ENCODE data around the gene DACH1.
A peak's percentile ranks its signal among the peaks of the same experiment; 100 is the strongest.

The DACH1 gene

DNA sequence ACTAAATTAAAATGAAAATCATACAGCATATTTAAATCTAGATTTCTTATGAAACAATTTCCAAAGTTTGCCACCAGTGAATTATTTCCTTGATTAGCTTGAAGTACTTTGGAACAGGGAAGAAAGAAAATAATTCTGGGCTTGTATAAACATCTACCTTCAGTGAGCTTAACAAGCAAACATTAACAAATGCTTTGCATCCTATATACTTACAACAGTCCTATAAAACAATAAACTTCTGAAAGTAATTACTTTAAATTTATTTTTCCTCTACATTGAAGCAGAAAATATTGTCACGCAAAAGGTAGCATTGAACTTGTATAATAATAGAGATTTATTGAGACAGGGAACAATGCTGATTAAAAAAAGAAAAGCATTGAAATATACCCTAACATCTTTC is 164.8 kb downstream of the DACH1 start:
- DNase-seq (ENCODE audit: low read depth), result no peak

GRCh38 chr13:71701741-71702140 is 165.3 kb downstream of the DACH1 start:
- DNase-seq (ENCODE audit: low read depth), result no peak

GRCh38 chr13:71699342-71699741 is 167.7 kb downstream of the DACH1 start:
- no peak for DNase-seq (ENCODE audit: low read depth)

DNA sequence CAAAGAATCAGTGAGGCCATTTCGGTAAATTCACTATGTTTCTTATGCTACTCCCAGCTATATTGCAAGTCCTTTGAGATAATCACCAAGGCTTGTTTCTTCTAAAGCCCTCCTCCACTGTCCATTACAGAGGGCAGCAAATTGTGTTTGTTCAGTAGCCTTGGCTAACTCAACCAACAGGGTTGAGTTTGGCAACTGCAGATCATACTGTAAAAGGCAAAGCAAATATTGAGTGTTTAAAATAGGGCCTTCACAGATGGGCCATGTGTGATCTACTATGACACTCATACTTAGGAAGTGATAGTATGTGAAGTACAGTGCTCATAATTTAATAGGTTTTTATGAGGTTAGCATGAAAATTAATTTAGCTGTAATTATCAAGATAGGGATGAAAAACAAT is 171.3 kb downstream of the DACH1 start:
- no peak for DNase-seq (ENCODE audit: low read depth)

DNA sequence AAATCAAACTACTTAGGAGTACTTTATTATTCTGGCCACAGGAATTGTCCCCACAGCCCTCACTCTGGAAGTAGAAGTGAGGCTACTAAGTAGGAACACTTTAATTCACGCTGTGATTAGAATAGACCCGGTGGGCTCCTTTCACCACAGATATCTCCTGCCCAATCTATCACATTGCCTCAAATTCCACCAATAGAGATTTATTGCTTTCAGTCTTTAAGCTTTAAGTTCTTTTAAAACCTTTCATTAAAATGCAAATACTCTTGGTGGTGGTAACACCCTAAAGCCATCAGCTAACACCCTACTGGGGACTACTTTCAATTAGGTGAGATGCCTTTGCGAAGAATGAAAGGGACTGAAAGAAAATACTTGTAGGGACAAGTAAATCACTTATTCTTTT is 181.9 kb downstream of the DACH1 start:
- no peak for DNase-seq (ENCODE audit: low read depth)

DNA sequence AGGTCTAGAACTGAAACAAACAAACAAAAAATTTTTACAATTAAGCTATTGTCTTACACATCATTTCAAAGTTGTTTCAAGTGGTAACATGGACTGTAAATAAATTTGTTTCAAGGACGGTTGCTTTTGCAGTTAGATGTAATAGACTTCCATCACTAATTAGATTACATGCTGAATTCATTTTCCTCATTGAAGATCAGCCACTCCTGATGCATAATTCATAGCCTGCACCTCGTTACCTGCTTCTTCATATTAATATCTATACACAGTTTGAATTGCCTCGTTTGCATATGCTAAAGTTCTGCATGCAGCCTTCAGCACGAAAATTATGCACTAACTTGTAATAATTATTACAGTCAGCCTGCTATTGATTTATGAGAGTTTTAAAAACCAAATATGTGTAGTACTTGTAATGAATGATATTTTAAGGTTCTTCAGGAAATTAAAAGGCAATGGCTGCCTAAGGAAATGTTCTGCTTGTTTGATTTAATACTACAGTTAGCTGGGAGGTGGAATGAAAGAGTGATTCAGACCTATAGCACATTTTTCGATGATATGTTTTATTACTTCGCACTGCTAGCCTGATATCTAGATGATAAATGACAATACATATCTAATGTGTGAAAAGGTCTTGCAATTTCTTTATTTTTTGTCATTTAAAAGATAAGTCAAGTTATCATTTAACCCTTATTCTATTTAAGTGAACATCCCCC is 184.9 kb downstream of the DACH1 start:
- DNase-seq (ENCODE audit: low read depth), result no peak

DNA sequence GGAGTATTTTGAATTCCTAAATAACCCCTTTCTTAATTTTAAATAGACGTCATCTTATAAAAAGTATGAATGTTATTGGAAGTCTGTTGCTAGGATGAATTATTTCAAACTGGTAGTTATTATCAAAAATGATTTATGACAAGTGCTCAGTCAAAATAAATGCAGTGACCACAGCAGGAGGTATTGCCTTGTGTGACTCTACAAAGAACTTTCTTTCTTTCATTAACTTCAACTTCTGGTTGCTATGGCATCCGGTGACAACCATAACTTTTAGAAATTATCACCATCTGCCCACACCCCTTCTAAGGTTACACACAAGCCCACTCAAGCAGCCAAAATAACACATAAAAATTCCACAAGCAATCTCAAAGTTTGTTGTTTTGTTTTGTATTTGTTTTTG is 189.9 kb downstream of the DACH1 start:
- no peak for DNase-seq (ENCODE audit: low read depth)

DNA sequence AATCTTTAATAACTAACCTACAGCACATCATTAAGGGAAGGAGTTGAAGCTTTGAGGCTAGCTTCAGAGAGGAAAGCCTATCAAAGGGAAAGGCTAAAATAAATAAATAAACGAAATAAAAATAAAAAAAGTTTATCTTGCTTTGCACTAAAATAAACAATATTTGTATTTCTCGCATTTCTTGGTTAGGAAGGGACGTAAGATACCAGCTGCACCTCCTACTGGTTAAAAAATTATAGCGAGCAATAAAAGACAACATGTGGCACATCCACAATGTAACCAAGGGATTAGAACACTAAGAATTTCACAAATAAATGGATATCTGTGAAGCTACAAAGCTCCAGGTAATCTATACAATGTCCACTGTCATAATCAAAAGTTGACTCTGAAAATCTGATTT is 194.5 kb downstream of the DACH1 start:
- peak; percentile 36 for DNase-seq (ENCODE audit: low read depth)

- no peak for DNase-seq (ENCODE audit: low read depth)
Observed at GRCh38 chr13:71663431-71663830, 203.6 kb downstream of the DACH1 start.

- DNase-seq (ENCODE audit: low read depth), result peak; percentile 86
Observed at GRCh38 chr13:71661921-71662320, 205.1 kb downstream of the DACH1 start.

GRCh38 chr13:71659404-71659803 is 207.6 kb downstream of the DACH1 start:
- peak; percentile 6 for DNase-seq (ENCODE audit: low read depth)

- no peak for DNase-seq (ENCODE audit: low read depth)
Observed at GRCh38 chr13:71645467-71645866, 221.5 kb downstream of the DACH1 start.

- DNase-seq (ENCODE audit: low read depth), result no peak
Observed at GRCh38 chr13:71644579-71644978, 222.4 kb downstream of the DACH1 start.

GRCh38 chr13:71643448-71643860 is 223.6 kb downstream of the DACH1 start:
- DNase-seq (ENCODE audit: low read depth), result no peak

DNA sequence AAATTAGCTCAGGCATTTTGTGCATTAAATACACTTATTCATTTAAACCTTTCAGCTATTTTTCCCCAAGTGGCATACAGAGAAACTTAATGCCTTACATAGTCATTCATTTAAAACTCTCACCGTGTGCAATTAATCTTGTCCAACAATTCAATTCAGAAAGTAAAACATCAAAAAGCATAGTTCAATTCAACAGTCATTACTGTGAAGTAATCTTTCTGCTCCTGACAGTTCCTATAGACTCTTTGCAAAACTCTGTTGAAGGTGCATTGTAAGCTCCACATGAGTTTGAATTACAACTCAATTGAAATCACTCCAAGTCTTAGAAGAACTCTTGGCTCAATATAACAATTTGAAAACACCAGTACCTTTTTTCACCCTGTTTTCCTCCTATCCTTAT is 228.3 kb downstream of the DACH1 start:
- no peak for DNase-seq (ENCODE audit: low read depth)

DNA sequence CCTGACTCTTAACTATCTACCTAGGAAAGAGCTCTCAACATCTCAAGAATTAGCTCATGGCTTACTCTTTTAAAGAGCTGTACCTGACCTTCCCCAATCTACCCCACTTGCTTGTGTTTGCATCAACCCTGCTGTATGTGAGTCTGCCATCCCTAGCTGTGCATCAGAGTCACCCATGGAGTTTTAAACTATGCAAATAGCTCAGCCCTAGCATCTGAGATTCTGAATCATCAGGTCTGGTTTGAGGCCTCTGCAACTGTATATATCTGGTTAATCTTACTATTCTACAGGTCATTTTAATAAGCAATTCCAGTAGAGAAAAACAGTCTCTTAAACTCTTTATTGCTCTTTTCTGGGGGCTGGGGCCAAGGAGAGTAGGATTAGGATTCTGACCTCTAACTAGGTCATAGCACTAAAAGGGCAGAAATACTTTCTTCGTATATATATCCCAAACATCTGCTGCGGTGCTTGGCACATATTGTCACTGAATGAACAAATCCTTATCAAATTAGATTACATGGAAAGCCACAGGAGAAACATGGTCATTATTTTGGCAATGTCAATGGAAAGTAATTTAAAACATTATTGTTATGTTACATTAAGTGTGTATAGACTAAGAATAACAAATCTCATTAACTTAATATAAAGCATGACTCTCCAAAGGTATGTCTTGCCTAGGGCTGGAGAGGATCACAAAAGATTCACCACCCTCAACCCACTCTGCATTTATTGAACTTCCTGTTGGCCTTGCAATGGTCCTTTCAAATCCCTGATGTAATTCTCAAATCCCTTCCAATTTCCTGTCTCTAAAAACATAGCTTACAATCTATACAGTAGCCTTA is 232.2 kb downstream of the DACH1 start:
- peak; percentile 57 for DNase-seq (ENCODE audit: low read depth)

DNA sequence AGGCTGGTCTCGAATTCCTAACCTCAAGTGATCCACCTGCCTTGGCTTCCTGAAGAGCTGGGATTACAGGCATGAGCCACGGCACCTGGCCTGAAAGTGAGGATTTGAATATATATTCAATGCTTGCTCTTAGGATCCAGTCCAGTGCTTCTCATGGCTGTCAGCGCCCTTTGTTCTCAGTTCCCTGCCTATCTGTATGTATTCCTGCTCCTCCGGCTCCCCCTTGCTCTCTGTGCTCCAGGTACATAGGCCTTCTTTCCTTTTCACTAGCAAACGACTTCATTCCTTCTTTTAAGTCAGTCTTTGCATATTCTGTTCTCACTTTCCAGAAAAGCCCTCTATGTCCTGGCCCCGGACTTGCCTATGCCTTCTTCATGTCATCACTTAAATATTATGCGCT is 232.8 kb downstream of the DACH1 start:
- no peak for DNase-seq (ENCODE audit: low read depth)

- DNase-seq (ENCODE audit: low read depth), result no peak
Observed at GRCh38 chr13:71632721-71633120, 234.3 kb downstream of the DACH1 start.

GRCh38 chr13:71632206-71632605 is 234.8 kb downstream of the DACH1 start:
- DNase-seq (ENCODE audit: low read depth), result no peak

DNA sequence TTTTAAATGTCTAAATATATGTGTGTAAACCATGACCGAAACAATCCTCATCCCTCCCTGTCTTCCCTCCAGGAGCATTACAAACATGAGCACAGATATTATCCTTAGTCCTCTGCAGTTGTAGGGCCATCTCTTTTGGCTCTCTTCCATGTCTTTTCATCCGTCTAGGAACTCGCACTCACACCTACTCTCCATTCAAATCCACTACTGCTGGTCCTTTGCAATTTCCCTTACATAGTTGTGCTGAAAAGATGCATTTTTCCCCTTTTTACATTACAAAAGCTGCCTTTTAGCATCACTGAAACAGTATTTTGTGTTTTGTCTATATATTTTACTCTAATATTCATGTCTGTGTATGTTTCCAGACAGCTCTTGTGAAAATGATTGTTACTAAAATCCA is 237.8 kb downstream of the DACH1 start:
- no peak for DNase-seq (ENCODE audit: low read depth)

GRCh38 chr13:71626421-71627117 is 240.4 kb downstream of the DACH1 start:
- DNase-seq (ENCODE audit: low read depth), result no peak

DNA sequence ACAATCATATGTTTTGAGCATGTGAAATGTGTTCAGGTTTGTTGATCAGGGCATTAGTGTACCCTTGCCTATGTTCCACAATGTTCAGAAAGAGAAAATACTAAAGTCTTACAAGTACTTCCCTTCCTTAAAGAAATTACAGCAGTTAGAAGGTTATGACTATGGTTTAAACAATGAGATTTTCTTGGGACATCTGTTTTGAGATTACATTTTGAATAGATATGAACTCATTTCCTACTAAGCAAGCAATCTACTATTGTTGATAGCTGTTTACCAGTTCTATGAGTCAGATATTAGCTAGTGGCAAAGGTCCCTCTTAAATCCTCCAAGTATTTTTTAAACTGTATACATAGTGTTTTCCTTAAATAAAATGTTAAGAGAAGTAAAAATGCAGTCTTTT is 241.3 kb downstream of the DACH1 start:
- peak; percentile 82 for DNase-seq (ENCODE audit: low read depth)

All from iris pigment epithelial cell (primary cell).